Tibial nerve (tissue), 4 donors: ENCODE measurements around the gene ZNF354B.

Experiments used
- CTCF ChIP-seq, 5 experiments: fragments of 200-600 bp in 3 of 5; fragments of 450-650 bp in 2 of 5; sonication (generic) in 3 of 5; IDR thresholded peaks; one replicate each; pipeline ENCODE4 v1.5.1; 2016 to 2019; ENCODE audit warnings: antibody characterized with exemption in 5 of 5, mild to moderate bottlenecking in 3 of 5, moderate library complexity in 2 of 5
- EP300 ChIP-seq, 2 donors: sonication (generic); formaldehyde crosslinking; IDR thresholded peaks; one replicate each; pipeline ENCODE4 v1.6.1; 2017; ENCODE audit warnings: antibody characterized with exemption in 2 of 2, mild to moderate bottlenecking in 1 of 2
- POLR2A ChIP-seq, 2 donors: fragments of 450-650 bp; IDR thresholded peaks; one replicate each; pipeline ENCODE4 v1.6.1; 2017; ENCODE audit warnings: antibody characterized with exemption in 2 of 2, mild to moderate bottlenecking in 2 of 2, moderate library complexity in 2 of 2

GRCh38 chr5:178836628-178837027 is 23.1 kb upstream of the ZNF354B start:
- TF ChIP-seq CTCF (IDR thresholded peaks at IDR 0.05) (no peak), POLR2A (IDR thresholded peaks at IDR 0.05) (no peak), EP300 (IDR thresholded peaks at IDR 0.05) (no peak)
